ENCODE data around the gene TENT4A.

Gene TENT4A

GRCh38 chr5:6788439-6788838 is 75.2 kb downstream of the TENT4A start:
- Histone ChIP-seq H3K4ac (ENCODE audit: low read length) (no peak overlapping the region), H4K91ac (ENCODE audit: low read depth, low read length, poor library complexity) (no peak overlapping the region), H3K36me3 (replicated peaks in 1 of 2; ENCODE audit: control insufficient read depth in 2 of 2, insufficient read depth in 2 of 2, low read length in 2 of 2) (peaks cover 0 to 2% of the 10 kb centered on the region in 2 donors), H3K9ac (ENCODE audit: low read depth, low read length, poor library complexity) (no peak overlapping the region), H3K18ac (ENCODE audit: low read length) (no peak overlapping the region), H3K4me3 (ENCODE audit: low read length in 2 of 2) (no peak overlapping the region), H2BK120ac (ENCODE audit: low read depth, low read length) (no peak overlapping the region), H4K8ac (ENCODE audit: low read depth, low read length) (no peak overlapping the region), H2BK15ac (ENCODE audit: low read length) (no peak overlapping the region), H3K23ac (ENCODE audit: low read depth, low read length, poor library complexity) (no peak overlapping the region), H3K27me3 (ENCODE audit: control insufficient read depth in 3 of 3, insufficient read depth in 3 of 3, low read depth in 1 of 3, low read length in 3 of 3) (peaks cover 0 to 23% (median 0%) of the 10 kb centered on the region in 3 experiments), H2AFZ (ENCODE audit: low read length) (no peak overlapping the region), H2BK5ac (ENCODE audit: low read length) (no peak overlapping the region), H2AK5ac (ENCODE audit: low read depth, low read length) (no peak overlapping the region), H2BK12ac (ENCODE audit: low read length) (no peak overlapping the region), H3K14ac (ENCODE audit: low read length) (no peak overlapping the region), H3K4me2 (ENCODE audit: insufficient read depth, low read length, poor library complexity, severe bottlenecking) (no peak overlapping the region), H3K79me1 (ENCODE audit: low read depth, low read length) (no peaks in the 10 kb centered on the region), H3K9me3 (replicated peaks in 1 of 2; ENCODE audit: control insufficient read depth in 2 of 2, insufficient read depth in 1 of 2, low read depth in 1 of 2, low read length in 2 of 2) (peaks cover 0 to 3% of the 10 kb centered on the region in 2 donors), H3K27ac (replicated peaks; ENCODE audit: low read length) (no peak overlapping the region), H3K4me1 (ENCODE audit: control insufficient read depth in 2 of 2, insufficient read depth in 1 of 2, low read depth in 1 of 2, low read length in 2 of 2) (peaks cover 0 to 4% of the 10 kb centered on the region in 2 donors)
- WGBS, 2 donors (ENCODE audit: extremely low coverage in 2 of 2, insufficient read length in 2 of 2, insufficient replicate concordance in 1 of 2): no CpG with 5 or more reads among the region's 7 CpGs
- DNase-seq (ENCODE audit: low spot score): no peak

- no peak overlapping the region for H2BK5ac ChIP-seq (ENCODE audit: low read length)
- H3K79me1 ChIP-seq (ENCODE audit: low read depth, low read length): no peaks in the 10 kb centered on the region
- H3K4me1 ChIP-seq (ENCODE audit: control insufficient read depth in 2 of 2, insufficient read depth in 1 of 2, low read depth in 1 of 2, low read length in 2 of 2): peaks cover 0 to 4% of the 10 kb centered on the region in 2 donors
- no peak overlapping the region for H3K4me3 ChIP-seq (ENCODE audit: low read length in 2 of 2)
- no peak overlapping the region for H2BK15ac ChIP-seq (ENCODE audit: low read length)
- H4K91ac ChIP-seq (ENCODE audit: low read depth, low read length, poor library complexity): no peak overlapping the region
- no peak for DNase-seq (ENCODE audit: low spot score)
- no peak overlapping the region for H3K4ac ChIP-seq (ENCODE audit: low read length)
- no peak overlapping the region for H2AK5ac ChIP-seq (ENCODE audit: low read depth, low read length)
- H3K9ac ChIP-seq (ENCODE audit: low read depth, low read length, poor library complexity): no peak overlapping the region
- WGBS, 2 donors (ENCODE audit: extremely low coverage in 2 of 2, insufficient read length in 2 of 2, insufficient replicate concordance in 1 of 2): no CpG with 5 or more reads among the region's 15 CpGs
- no peak overlapping the region for H3K14ac ChIP-seq (ENCODE audit: low read length)
- H3K9me3 ChIP-seq (replicated peaks in 1 of 2; ENCODE audit: control insufficient read depth in 2 of 2, insufficient read depth in 1 of 2, low read depth in 1 of 2, low read length in 2 of 2): peaks cover 0 to 3% of the 10 kb centered on the region in 2 donors
- peaks cover 0 to 2% of the 10 kb centered on the region in 2 donors for H3K36me3 ChIP-seq (replicated peaks in 1 of 2; ENCODE audit: control insufficient read depth in 2 of 2, insufficient read depth in 2 of 2, low read length in 2 of 2)
- no peak overlapping the region for H4K8ac ChIP-seq (ENCODE audit: low read depth, low read length)
- H3K4me2 ChIP-seq (ENCODE audit: insufficient read depth, low read length, poor library complexity, severe bottlenecking): no peak overlapping the region
- no peak overlapping the region for H3K23ac ChIP-seq (ENCODE audit: low read depth, low read length, poor library complexity)
- no peak overlapping the region for H2AFZ ChIP-seq (ENCODE audit: low read length)
- H2BK120ac ChIP-seq (ENCODE audit: low read depth, low read length): no peak overlapping the region
- H3K18ac ChIP-seq (ENCODE audit: low read length): no peak overlapping the region
- peaks cover 0 to 23% (median 0%) of the 10 kb centered on the region in 3 experiments for H3K27me3 ChIP-seq (ENCODE audit: control insufficient read depth in 3 of 3, insufficient read depth in 3 of 3, low read depth in 1 of 3, low read length in 3 of 3)
- no peak overlapping the region for H3K27ac ChIP-seq (replicated peaks; ENCODE audit: low read length)
- no peak overlapping the region for H2BK12ac ChIP-seq (ENCODE audit: low read length)
These were observed 75.9 kb downstream of the TENT4A start for GRCh38 chr5:6788956-6789649.

GRCh38 chr5:6790346-6790865 is 77.2 kb downstream of the TENT4A start:
- Histone ChIP-seq H3K4me1 (ENCODE audit: control insufficient read depth in 2 of 2, insufficient read depth in 1 of 2, low read depth in 1 of 2, low read length in 2 of 2) (peaks cover 0 to 4% of the 10 kb centered on the region in 2 donors), H3K4me3 (ENCODE audit: low read length in 2 of 2) (no peak overlapping the region), H2BK5ac (ENCODE audit: low read length) (no peak overlapping the region), H3K23ac (ENCODE audit: low read depth, low read length, poor library complexity) (peak overlapping the region; percentile 62), H4K91ac (ENCODE audit: low read depth, low read length, poor library complexity) (no peak overlapping the region), H3K4me2 (ENCODE audit: insufficient read depth, low read length, poor library complexity, severe bottlenecking) (no peak overlapping the region), H3K14ac (ENCODE audit: low read length) (no peak overlapping the region), H2AK5ac (ENCODE audit: low read depth, low read length) (no peak overlapping the region), H3K18ac (ENCODE audit: low read length) (peak overlapping the region; percentile 16), H3K79me1 (ENCODE audit: low read depth, low read length) (no peaks in the 10 kb centered on the region), H3K4ac (ENCODE audit: low read length) (no peak overlapping the region), H3K27me3 (ENCODE audit: control insufficient read depth in 3 of 3, insufficient read depth in 3 of 3, low read depth in 1 of 3, low read length in 3 of 3) (peaks cover 0 to 23% (median 0%) of the 10 kb centered on the region in 3 experiments), H2BK12ac (ENCODE audit: low read length) (no peak overlapping the region), H2BK15ac (ENCODE audit: low read length) (peak overlapping the region; percentile 10), H4K8ac (ENCODE audit: low read depth, low read length) (no peak overlapping the region), H2AFZ (ENCODE audit: low read length) (no peak overlapping the region), H3K27ac (replicated peaks; ENCODE audit: low read length) (no peak overlapping the region), H3K36me3 (replicated peaks in 1 of 2; ENCODE audit: control insufficient read depth in 2 of 2, insufficient read depth in 2 of 2, low read length in 2 of 2) (peaks cover 0 to 2% of the 10 kb centered on the region in 2 donors), H2BK120ac (ENCODE audit: low read depth, low read length) (no peak overlapping the region), H3K9me3 (replicated peaks in 1 of 2; ENCODE audit: control insufficient read depth in 2 of 2, insufficient read depth in 1 of 2, low read depth in 1 of 2, low read length in 2 of 2) (peaks cover 0 to 2% of the 10 kb centered on the region in 2 donors), H3K9ac (ENCODE audit: low read depth, low read length, poor library complexity) (no peak overlapping the region)
- no CpG with 5 or more reads among the region's 8 CpGs for WGBS, 2 donors (ENCODE audit: extremely low coverage in 2 of 2, insufficient read length in 2 of 2, insufficient replicate concordance in 1 of 2)
- DNase-seq (ENCODE audit: low spot score): no peak

- WGBS, 2 donors (ENCODE audit: extremely low coverage in 2 of 2, insufficient read length in 2 of 2, insufficient replicate concordance in 1 of 2): no CpG with 5 or more reads among the region's 10 CpGs
- H4K8ac ChIP-seq (ENCODE audit: low read depth, low read length): no peak overlapping the region
- peak overlapping the region; percentile 36 for H2AK5ac ChIP-seq (ENCODE audit: low read depth, low read length)
- H3K9me3 ChIP-seq (replicated peaks in 1 of 2; ENCODE audit: control insufficient read depth in 2 of 2, insufficient read depth in 1 of 2, low read depth in 1 of 2, low read length in 2 of 2): no peaks in the 10 kb centered on the region
- H3K14ac ChIP-seq (ENCODE audit: low read length): no peak overlapping the region
- DNase-seq (ENCODE audit: low spot score): no peak
- no peak overlapping the region for H3K4me2 ChIP-seq (ENCODE audit: insufficient read depth, low read length, poor library complexity, severe bottlenecking)
- H3K79me1 ChIP-seq (ENCODE audit: low read depth, low read length): no peaks in the 10 kb centered on the region
- H2BK120ac ChIP-seq (ENCODE audit: low read depth, low read length): no peak overlapping the region
- H3K27me3 ChIP-seq (ENCODE audit: control insufficient read depth in 3 of 3, insufficient read depth in 3 of 3, low read depth in 1 of 3, low read length in 3 of 3): peaks cover 0 to 23% (median 0%) of the 10 kb centered on the region in 3 experiments
- H3K36me3 ChIP-seq (replicated peaks in 1 of 2; ENCODE audit: control insufficient read depth in 2 of 2, insufficient read depth in 2 of 2, low read length in 2 of 2): no peaks in the 10 kb centered on the region
- H4K91ac ChIP-seq (ENCODE audit: low read depth, low read length, poor library complexity): no peak overlapping the region
- H3K23ac ChIP-seq (ENCODE audit: low read depth, low read length, poor library complexity): peak overlapping the region; percentile 0
- no peak overlapping the region for H2BK15ac ChIP-seq (ENCODE audit: low read length)
- H3K18ac ChIP-seq (ENCODE audit: low read length): no peak overlapping the region
- no peak overlapping the region for H2BK5ac ChIP-seq (ENCODE audit: low read length)
- no peak overlapping the region for H3K27ac ChIP-seq (replicated peaks; ENCODE audit: low read length)
- peaks cover 0 to 4% of the 10 kb centered on the region in 2 donors for H3K4me1 ChIP-seq (ENCODE audit: control insufficient read depth in 2 of 2, insufficient read depth in 1 of 2, low read depth in 1 of 2, low read length in 2 of 2)
- H3K9ac ChIP-seq (ENCODE audit: low read depth, low read length, poor library complexity): no peak overlapping the region
- no peak overlapping the region for H3K4ac ChIP-seq (ENCODE audit: low read length)
- no peak overlapping the region for H3K4me3 ChIP-seq (ENCODE audit: low read length in 2 of 2)
- H2BK12ac ChIP-seq (ENCODE audit: low read length): no peak overlapping the region
- H2AFZ ChIP-seq (ENCODE audit: low read length): no peak overlapping the region
These were observed 77.8 kb downstream of the TENT4A start for GRCh38 chr5:6791031-6791430.
